OCI-LY3 (cell line): Measurements from ENCODE around the gene FGF19.

Source experiments
- H2AFZ ChIP-seq: fragments of 200-600, 300-600 bp; shearing (Covaris generic); 2 replicates; pipeline ENCODE4 v1.6.0; 2014; ENCODE audit warnings: antibody characterized with exemption, low read depth, low read length
- H3K27ac ChIP-seq: fragments of 200-600, 300-600 bp; sonication (generic); 2 replicates; pipeline ENCODE4 v1.5.1; 2014; ENCODE audit warnings: mild to moderate bottlenecking, low read length, moderate library complexity, mixed read lengths
- H3K27me3 ChIP-seq: fragments of 200-600, 300-600 bp; sonication (generic); 2 replicates; pipeline ENCODE4 v1.6.1; 2014; ENCODE audit warnings: low read depth, low read length, mixed read lengths
- H3K36me3 ChIP-seq: fragments of 200-600, 300-600 bp; sonication (generic); replicated peaks from 2 replicates; pipeline ENCODE3; 2014; ENCODE audit warnings: low read depth, low read length, mixed read lengths
- H3K4me1 ChIP-seq: fragments of 300-600, 200-600 bp; sonication (generic); 2 replicates; pipeline ENCODE4 v1.6.1; 2014; ENCODE audit warnings: low read length, mixed read lengths
- H3K4me2 ChIP-seq: fragments of 200-600, 300-600 bp; sonication (generic); 2 replicates; pipeline ENCODE4 v1.6.1; 2014; ENCODE audit warnings: low read length, mixed read lengths
- H3K4me3 ChIP-seq: fragments of 300-600, 200-600 bp; sonication (generic); 2 replicates; pipeline ENCODE4 v1.5.1; 2014; ENCODE audit warnings: antibody characterized with exemption, mild to moderate bottlenecking, low read length, moderate library complexity
- H3K79me2 ChIP-seq: fragments of 300-600, 200-600 bp; shearing (Covaris generic); 2 replicates; pipeline ENCODE4 v1.6.1; 2014; ENCODE audit warnings: mild to moderate bottlenecking, low read length, mixed read lengths
- H3K9ac ChIP-seq: fragments of 300-600, 200-600 bp; shearing (Covaris generic); 2 replicates; pipeline ENCODE4 v1.6.0; 2014; ENCODE audit warnings: mild to moderate bottlenecking, low read length, moderate library complexity
- H3K9me3 ChIP-seq: fragments of 200-600, 300-600 bp; shearing (Covaris generic); 2 replicates; pipeline ENCODE4 v1.6.1; 2014; ENCODE audit warnings: low read length, mixed read lengths; ENCODE audit not compliant: insufficient read depth
- H4K20me1 ChIP-seq: fragments of 200-600, 300-600 bp; sonication (generic); 2 replicates; pipeline ENCODE4 v1.6.1; 2016; ENCODE audit warnings: low read length, mixed read lengths; ENCODE audit not compliant: insufficient read depth
- CTCF ChIP-seq: fragments of 200-600, 300-600 bp; sonication (generic); IDR thresholded peaks from 2 replicates; pipeline ENCODE4 v1.5.1; 2014; ENCODE audit warnings: antibody characterized with exemption, low read length, low read depth
- EZH2phosphoT487 ChIP-seq: fragments of 200-600 bp; shearing (Covaris generic); IDR thresholded peaks from 2 replicates; pipeline ENCODE4 v1.6.1; 2018; ENCODE audit warnings: antibody characterized with exemption, mixed run types, low read depth

The FGF19 gene

DNA sequence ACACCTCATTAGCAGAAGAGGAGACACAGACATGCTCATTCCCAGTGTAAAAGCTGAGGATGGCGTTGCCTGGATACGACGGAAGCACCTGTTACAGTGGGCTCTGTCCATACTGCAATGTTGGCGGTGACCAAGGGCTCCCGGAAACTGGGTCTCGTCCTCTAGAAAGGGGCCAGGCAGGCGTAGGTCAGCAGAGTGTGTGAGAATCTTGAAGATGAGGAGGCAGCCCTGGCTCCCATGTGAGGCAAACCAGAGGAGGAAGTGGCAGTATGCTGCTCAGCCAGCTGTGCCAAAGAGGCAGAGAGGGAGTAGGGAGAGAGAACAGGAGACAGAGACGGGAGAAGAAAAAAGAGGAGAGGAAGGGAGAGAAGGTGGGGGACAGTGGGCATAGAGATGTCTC lies 38.9 kb downstream of the FGF19 start:
- TF ChIP-seq CTCF (no peak), EZH2phosphoT487 (no peak)
- peaks cover 12% of the 10 kb centered on the region for H3K36me3 ChIP-seq
- no peaks in the 10 kb centered on the region for H3K4me1 ChIP-seq

DNA sequence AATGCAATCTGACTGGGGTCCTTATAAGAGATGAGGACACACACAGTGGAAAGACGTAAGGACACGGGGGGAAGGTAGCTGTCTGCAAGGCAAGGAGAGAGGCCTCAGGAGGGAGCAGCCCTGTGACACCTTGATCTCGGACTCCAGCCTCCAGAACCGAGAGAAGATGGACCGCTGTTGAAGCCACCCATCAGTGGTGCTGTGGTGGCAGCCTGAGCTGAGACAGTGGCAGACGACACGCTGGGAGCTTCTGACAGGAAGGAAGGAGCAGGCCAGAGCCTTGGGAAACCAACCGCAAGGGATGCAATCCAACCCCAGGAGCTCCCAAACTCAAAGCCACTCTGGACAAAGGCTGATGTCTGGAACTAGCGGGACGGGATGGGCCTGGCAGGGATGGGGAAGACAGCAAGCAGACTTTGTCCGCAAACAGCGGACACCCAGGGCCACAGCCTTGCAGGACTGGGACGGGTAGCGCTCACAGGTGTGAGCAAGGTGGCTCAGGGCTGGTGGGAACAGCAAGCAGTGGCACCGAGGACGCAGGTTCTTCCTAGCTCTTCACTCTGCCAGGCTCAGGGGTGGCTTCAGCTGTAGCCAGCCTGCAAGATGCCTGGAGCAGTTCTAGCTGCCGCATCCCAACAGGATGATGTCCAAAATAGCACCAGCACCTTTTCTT lies 39.6 kb downstream of the FGF19 start:
- Histone ChIP-seq H3K9ac (no peak overlapping the region), H3K79me2 (no peaks in the 10 kb centered on the region), H3K4me3 (no peak overlapping the region), H3K4me1 (no peaks in the 10 kb centered on the region), H4K20me1 (no peaks in the 10 kb centered on the region), H3K27ac (no peak overlapping the region), H3K9me3 (no peaks in the 10 kb centered on the region), H2AFZ (no peak overlapping the region), H3K27me3 (no peaks in the 10 kb centered on the region), H3K4me2 (no peak overlapping the region), H3K36me3 (peaks cover 7% of the 10 kb centered on the region)
- TF ChIP-seq CTCF = no peak
- no peak for TF ChIP-seq EZH2phosphoT487

More for the DNA sequence above, 38.9 kb downstream of the FGF19 start:
- Histone ChIP-seq H3K27me3 (no peaks in the 10 kb centered on the region), H3K9me3 (no peaks in the 10 kb centered on the region), H2AFZ (no peak overlapping the region), H3K9ac (no peak overlapping the region), H3K4me3 (no peak overlapping the region), H3K79me2 (no peaks in the 10 kb centered on the region), H4K20me1 (no peaks in the 10 kb centered on the region), H3K4me2 (no peak overlapping the region), H3K27ac (no peak overlapping the region)

- Histone ChIP-seq H3K4me1 (no peaks in the 10 kb centered on the region), H3K27ac (no peak overlapping the region), H2AFZ (no peak overlapping the region), H3K9ac (no peak overlapping the region), H3K4me2 (no peak overlapping the region), H3K36me3 (peaks cover 5% of the 10 kb centered on the region), H3K9me3 (no peaks in the 10 kb centered on the region), H3K4me3 (no peak overlapping the region), H4K20me1 (no peaks in the 10 kb centered on the region), H3K27me3 (no peaks in the 10 kb centered on the region), H3K79me2 (no peaks in the 10 kb centered on the region)
- no peak for TF ChIP-seq CTCF
- TF ChIP-seq EZH2phosphoT487 = no peak
Measured at GRCh38 chr11:69663326-69663725, 40.5 kb downstream of the FGF19 start.

- TF ChIP-seq EZH2phosphoT487 (no peak), CTCF (no peak)
- H2AFZ ChIP-seq = no peak overlapping the region
- no peaks in the 10 kb centered on the region for H4K20me1 ChIP-seq
- H3K9me3 ChIP-seq = no peaks in the 10 kb centered on the region
- no peaks in the 10 kb centered on the region for H3K4me1 ChIP-seq
- H3K27me3 ChIP-seq = no peaks in the 10 kb centered on the region
- H3K4me3 ChIP-seq = no peak overlapping the region
- H3K36me3 ChIP-seq = peaks cover 5% of the 10 kb centered on the region
- H3K9ac ChIP-seq = no peak overlapping the region
- H3K27ac ChIP-seq = no peak overlapping the region
- no peak overlapping the region for H3K4me2 ChIP-seq
- no peaks in the 10 kb centered on the region for H3K79me2 ChIP-seq
Measured at GRCh38 chr11:69662806-69663205, 41.0 kb downstream of the FGF19 start.
